Activated CD8-positive, alpha-beta memory T cell treated with anti-CD3 and anti-CD28 coated beads, Interleukin-2, amount 50 U/mL, for 1 hour (primary cell): ENCODE results near the gene ZNF536.

Experiments used
- DNase-seq: peaks from one replicate; pipeline ENCODE4 v3.0.0-alpha.2; 2020; ENCODE audit errors: extremely low read depth

Gene ZNF536

GRCh38 chr19:30371960-30372824, at the start of gene ZNF536:
ZNF536 (plus strand) TSS chr19:30372384; CDS start chr19:30443563, 71,179 bp downstream.
- DNase-seq: no peak

- DNase-seq: no peak
These were observed 49.4 kb upstream of the ZNF536 start for GRCh38 chr19:30322641-30323320.

- DNase-seq: no peak
These were observed 48.3 kb upstream of the ZNF536 start for GRCh38 chr19:30323904-30324303.

- DNase-seq: no peak
These were observed 47.2 kb upstream of the ZNF536 start for GRCh38 chr19:30324982-30325381.

- no peak for DNase-seq
These were observed 46.4 kb upstream of the ZNF536 start for GRCh38 chr19:30325676-30326392.

GRCh38 chr19:30326393-30326710, 45.8 kb upstream of the ZNF536 start:
- no peak for DNase-seq

GRCh38 chr19:30327331-30327730, 44.9 kb upstream of the ZNF536 start:
- no peak for DNase-seq

GRCh38 chr19:30328096-30328495, 44.1 kb upstream of the ZNF536 start:
- DNase-seq: no peak

- DNase-seq: no peak
These were observed 41.9 kb upstream of the ZNF536 start for GRCh38 chr19:30330266-30330665.

- DNase-seq: no peak
These were observed 39.5 kb upstream of the ZNF536 start for GRCh38 chr19:30332445-30333234.

- no peak for DNase-seq
These were observed 38.7 kb upstream of the ZNF536 start for GRCh38 chr19:30333291-30334065.

GRCh38 chr19:30334841-30335240, 37.3 kb upstream of the ZNF536 start:
- DNase-seq: no peak

GRCh38 chr19:30335306-30335886, 36.8 kb upstream of the ZNF536 start:
- DNase-seq: no peak

- no peak for DNase-seq
These were observed 35.9 kb upstream of the ZNF536 start for GRCh38 chr19:30336290-30336689.

- no peak for DNase-seq
These were observed 34.1 kb upstream of the ZNF536 start for GRCh38 chr19:30338041-30338456.

- DNase-seq: no peak
These were observed 33.1 kb upstream of the ZNF536 start for GRCh38 chr19:30338878-30339623.

- DNase-seq: no peak
These were observed 32.3 kb upstream of the ZNF536 start for GRCh38 chr19:30339624-30340525.

- DNase-seq: no peak
These were observed 31.2 kb upstream of the ZNF536 start for GRCh38 chr19:30340771-30341561.
